LNCAP (cell line): ENCODE data around the gene RAB3IL1.

Experiments
- TF ChIP-seq, protein P1 (sequence below): fragments of 450-650 bp; IDR thresholded peaks from 2 replicates; pipeline ENCODE4 v1.5.1; 2017; ENCODE audit warnings: mild to moderate bottlenecking

RAB3IL1 gene

DNA sequence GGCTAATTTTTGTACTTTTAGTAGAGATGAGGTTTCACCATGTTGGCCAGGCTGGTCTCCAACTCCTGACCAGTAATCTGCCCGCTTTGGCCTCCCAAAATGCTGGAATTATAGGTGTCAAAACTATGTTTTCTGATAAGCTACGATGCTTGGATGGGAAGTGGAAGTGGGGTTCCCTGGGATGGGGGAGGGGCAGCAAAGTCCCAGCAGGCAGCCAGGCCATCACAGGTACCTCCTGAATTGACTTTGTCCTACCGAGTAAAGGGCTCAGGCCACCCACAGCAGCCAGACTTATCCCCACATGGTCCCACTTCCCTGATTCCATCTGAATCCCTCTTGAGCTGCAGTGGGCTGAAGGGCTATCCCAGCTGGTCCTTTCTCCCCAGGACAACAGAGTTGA lies 43.2 kb upstream of the RAB3IL1 start:
- TF ChIP-seq, protein P1, sequence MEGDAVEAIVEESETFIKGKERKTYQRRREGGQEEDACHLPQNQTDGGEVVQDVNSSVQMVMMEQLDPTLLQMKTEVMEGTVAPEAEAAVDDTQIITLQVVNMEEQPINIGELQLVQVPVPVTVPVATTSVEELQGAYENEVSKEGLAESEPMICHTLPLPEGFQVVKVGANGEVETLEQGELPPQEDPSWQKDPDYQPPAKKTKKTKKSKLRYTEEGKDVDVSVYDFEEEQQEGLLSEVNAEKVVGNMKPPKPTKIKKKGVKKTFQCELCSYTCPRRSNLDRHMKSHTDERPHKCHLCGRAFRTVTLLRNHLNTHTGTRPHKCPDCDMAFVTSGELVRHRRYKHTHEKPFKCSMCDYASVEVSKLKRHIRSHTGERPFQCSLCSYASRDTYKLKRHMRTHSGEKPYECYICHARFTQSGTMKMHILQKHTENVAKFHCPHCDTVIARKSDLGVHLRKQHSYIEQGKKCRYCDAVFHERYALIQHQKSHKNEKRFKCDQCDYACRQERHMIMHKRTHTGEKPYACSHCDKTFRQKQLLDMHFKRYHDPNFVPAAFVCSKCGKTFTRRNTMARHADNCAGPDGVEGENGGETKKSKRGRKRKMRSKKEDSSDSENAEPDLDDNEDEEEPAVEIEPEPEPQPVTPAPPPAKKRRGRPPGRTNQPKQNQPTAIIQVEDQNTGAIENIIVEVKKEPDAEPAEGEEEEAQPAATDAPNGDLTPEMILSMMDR = no peak

DNA sequence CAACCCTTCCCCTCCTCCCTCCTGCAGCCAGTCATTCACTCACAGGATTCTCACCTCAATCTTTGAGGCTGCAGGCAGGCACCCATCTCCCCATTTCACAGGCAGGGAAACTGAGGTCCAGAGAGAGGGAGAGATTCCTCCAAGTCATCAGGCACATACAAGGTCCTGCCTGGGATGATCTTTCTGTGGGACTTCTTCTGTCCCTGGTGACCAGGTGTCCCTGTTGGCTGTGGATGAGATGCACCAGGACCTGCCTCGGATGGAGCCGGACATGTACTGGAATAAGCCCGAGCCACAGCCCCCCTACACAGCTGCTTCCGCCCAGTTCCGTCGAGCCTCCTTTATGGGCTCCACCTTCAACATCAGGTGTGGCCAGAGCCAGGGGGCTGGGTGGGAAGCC lies 42.3 kb upstream of the RAB3IL1 start:
- TF ChIP-seq, protein P1 = no peak

DNA sequence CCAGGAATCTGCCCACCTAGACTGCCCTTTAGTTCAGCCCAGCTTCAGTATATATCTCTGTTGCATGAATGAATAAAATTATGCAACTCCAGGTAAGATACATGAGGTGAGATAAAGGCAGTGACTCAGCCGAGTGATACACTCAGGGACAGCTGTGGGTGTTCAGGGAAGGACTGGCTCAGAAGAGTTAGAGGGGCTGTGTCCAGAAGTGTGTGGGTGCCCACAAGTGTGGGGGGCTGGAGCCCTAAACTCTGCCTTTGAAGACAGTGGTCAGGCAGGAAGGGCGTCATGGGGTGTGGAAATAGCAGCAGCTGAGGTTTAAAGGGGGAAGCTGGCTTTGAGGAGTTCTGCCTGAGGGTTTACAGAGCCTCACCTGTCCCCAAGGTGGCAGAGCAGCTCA lies 41.7 kb upstream of the RAB3IL1 start:
- TF ChIP-seq, protein P1 = no peak

DNA sequence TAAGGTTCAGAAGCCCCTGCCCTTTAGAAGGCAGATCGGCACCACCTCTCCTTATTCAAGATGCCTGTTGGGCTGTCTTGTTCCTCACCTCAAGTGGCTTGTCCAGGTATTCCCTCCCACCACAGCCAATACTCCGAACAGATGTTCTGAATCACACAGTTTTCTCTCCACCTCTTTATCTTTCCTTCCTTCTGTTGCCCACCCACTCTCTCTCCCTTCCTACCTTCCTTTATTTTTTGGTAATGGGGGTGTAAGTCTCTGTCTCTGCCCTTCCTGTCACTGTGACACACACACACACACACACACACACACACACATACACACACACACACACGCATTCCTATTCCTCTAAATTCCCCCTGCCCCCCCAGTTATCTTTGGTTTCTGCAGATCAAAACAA lies 41.2 kb upstream of the RAB3IL1 start:
- TF ChIP-seq, protein P1 = no peak

DNA sequence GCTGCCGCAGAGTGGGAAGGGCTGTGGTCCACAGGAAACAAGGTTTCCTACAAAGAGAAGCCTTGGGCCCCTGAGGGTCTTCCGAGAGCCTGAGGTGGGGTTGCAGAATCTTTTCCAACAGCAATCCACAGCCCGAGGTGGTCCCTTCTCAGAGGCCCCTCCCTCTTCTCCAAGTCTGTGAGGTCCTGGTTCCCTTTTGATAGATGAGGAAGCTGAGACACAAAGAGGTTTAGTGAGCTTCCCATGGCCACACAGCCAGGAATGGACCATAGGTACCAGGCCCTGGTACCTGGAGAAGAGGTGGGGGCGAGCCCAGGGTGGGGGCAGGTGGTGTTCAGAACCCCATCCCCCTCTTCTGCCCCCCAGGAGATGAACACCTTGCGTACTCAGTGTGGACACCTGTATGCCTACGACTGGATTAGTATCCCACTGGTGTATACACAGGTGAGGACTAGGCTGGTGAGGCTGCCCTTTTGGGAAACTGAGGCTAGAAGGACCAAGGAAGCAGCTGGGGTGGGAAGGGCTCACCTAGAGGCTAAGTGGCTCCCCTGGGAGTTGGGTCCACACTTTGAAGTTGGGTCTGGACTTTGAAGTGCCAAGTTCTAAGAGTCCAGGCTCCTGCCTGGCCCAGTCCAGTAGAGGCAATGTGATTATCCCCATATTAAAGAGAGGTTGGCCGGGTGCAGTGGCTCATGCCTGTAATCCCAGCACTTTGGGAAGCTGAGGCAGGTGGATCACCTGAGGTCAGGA lies 39.8 kb upstream of the RAB3IL1 start:
- TF ChIP-seq, protein P1 = no peak

DNA sequence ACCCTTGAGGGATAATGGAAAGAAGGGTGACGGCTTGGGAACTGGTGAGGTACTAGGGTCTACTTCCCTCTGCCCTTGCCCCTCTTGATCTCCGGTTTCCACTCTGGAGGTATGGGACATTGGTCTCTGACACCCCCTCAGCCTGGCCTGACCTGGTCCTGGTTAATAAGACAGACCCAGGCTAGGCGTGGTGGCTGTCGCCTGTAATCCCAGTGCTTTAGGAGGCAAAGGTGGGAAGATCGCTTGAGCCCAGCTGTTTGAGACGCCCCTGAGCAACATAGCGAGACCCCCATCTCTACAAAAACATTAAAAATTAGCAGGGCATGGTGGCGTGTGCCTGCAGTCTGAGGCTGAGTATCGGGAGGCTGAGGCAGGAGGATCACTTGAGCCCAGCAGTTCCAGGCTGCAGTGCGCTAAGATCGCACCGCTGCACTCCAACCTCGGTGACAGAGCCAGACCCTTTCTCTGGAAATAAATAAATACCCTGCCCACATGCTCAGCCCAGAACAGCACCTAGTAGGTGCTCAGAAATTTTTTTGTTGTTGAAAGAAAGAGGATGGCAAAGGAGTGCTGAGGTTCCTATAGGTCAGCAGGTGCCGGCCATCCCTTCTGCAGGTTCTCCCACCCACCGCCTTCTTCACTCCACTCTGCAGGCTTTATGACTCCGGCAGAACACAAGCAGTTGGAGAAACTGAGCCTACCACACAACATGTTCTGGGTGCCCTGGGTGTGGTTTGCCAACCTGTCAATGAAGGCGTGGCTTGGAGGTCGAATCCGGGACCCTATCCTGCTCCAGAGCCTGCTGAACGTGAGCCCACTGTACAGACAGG lies 39.0 kb upstream of the RAB3IL1 start:
- TF ChIP-seq, protein P1 = no peak

DNA sequence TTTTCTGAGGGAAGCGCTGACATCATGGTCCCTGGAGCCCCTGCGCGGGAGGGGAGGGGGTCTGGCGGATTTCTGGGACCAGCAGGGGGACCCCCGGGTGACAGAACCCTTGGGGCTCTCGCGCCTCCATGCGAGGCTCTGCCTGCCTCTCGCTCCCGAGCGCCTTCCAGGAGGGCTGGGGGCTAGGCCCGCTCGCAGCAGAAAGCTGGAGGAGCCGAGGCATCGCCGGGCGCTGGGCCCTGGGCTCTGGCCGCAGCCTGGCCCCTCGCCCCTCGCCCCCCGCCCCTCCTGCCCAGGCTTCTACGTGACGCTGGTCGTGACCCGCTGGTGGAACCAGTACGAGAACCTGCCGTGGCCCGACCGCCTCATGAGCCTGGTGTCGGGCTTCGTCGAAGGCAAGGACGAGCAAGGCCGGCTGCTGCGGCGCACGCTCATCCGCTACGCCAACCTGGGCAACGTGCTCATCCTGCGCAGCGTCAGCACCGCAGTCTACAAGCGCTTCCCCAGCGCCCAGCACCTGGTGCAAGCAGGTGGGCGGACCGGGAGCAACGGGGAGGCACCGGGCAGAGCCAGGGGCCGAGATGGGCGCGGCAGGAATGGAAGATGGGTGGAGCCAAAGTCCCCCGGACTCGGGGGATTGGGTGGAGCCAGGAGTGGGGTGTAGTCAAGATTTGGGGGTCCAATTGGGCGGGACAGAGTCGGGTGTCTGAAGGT lies 38.2 kb upstream of the RAB3IL1 start:
- TF ChIP-seq, protein P1 = no peak
